ENCODE measurements around the gene TXK. TPM values are rescaled to one million over a fixed set of nuclear protein-coding genes. Genes with fewer than 3 reads are reported as not detected.
A peak's percentile ranks its signal among the peaks of the same experiment; 100 is the strongest.
"Not testable (repeated sequence)": the region's sequence is repeated elsewhere in the genome, so short reads cannot be mapped to it uniquely, and the experiment has no call there.

TXK gene
- 1 to 10 TPM; 2.7 to 5.3 (median 4.5) TPM for polyA plus RNA-seq (ENCODE audit: insufficient read depth in 1 of 5, insufficient read length in 5 of 5, low replicate concordance in 1 of 5)
- long read RNA-seq, donor 1 = 0 reads
- long read RNA-seq, donor 2, partial matches to known transcripts = 0 of 1 reads
- long read RNA-seq, donor 2, other reads (novel, unspliced or antisense) = 0 of 1 reads
- long read RNA-seq, donor 3 = 0 reads
- long read RNA-seq, donor 4 = 0 reads
- long read RNA-seq, donor 5 = 0 reads
- long read RNA-seq, donor 6 = 0 reads
- long read RNA-seq, donor 7 = 0 reads
- long read RNA-seq, donor 8 = 0 reads

DNA sequence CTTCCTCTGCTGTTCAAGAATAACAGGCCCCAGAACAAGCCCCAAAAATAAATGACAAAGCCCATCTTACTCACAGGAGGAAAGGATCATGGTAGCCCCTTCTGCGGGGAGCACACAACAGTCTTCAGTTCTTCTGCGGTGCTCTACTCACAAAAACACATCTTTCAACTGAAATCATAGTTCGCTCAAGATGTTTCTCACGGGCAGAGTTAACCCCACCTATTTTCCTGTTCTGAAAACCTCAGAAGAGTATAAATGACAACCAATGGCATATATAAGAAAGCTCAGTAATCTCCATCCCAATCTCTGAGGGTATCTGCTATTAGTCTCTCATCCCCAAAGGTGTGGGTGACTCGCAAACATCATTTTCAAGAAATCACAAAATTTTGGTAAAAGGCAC lies at the start of gene TXK:
Gene TXK, minus strand, starts transcription at position 170 of the 400 bp plus-strand sequence. Its CDS starts 80 bp downstream, at position 90.
- DNase-seq = no peak

GRCh38 chr4:48180234-48180633 lies 46.2 kb upstream of the TXK start:
- no peak for DNase-seq

- DNase-seq = no peak
These were observed 44.9 kb upstream of the TXK start for GRCh38 chr4:48178931-48179330.

GRCh38 chr4:48175806-48176205 lies 41.8 kb upstream of the TXK start:
- DNase-seq = no peak

DNA sequence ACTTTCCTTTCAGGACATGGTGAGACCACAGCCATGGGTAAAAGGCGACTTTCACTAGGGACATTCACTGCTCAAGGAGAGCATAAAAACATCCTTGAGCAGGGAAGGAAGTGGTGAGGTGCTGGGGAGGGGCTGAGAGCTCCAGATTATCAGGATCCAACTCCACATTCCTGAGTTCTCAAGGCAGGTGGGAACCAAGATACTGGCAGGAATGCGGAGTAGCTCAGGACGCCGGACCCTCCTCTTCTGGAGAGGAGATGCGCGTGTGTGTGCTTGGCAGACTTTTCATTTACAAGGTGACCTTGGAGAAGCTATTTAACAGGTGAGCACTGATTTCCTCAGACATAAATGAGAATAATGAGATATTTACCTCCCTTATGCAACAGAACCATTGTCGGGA lies 41.3 kb upstream of the TXK start:
- no peak for DNase-seq

- DNase-seq = no peak
These were observed 39.3 kb upstream of the TXK start for GRCh38 chr4:48173056-48173991.

DNA sequence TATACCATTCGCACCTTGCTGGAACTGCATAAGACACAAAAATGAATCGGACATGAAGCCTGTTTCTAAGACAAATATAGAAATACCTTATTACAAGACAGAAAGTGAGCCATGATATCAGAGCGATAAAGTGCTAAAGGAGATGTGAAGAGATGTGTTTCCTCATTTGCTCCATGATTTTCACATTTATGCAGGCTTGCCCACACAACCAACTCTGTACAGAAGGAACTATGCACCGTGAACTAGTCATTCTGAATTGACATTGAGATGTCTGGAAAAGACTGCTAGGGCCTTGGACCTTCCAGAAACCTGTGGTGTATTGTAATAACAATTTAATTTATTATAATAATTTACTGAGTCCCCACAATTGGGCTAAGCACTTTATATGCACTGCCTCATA lies 38.6 kb upstream of the TXK start:
- DNase-seq = no peak

GRCh38 chr4:48169636-48170035 lies 35.6 kb upstream of the TXK start:
- DNase-seq = no peak

DNA sequence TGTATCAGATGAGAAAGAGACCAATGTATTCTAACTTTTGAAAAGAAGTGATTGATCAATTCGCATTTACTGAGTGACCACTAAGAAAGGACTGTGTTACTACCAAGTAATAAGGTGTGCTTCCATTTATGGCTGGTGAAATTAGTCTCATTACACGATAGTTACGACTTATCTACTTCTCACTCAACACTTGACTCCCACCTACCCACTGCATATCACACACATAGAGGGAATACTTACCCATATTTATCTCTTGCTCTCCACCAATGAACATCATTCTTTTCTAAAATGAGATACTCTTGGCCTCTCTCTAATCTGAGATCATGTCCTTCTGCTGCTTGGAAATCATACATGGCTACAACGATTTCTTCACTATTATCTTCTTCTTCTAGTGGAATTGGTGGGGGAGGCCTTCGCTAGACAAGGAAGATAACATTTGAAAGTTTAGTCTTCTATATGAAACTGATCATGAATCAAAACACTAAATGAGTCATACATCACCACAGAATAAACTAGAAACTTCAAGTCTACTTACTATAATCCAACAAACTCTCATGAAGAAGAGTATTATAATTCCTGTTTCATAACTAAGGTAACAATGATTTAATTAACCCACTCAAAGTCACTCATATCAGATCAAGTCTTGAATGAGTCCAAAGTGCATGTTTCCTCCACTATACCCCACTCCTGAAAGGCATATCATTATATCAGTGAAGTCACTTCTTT lies 33.7 kb upstream of the TXK start:
- no peak for DNase-seq

DNA sequence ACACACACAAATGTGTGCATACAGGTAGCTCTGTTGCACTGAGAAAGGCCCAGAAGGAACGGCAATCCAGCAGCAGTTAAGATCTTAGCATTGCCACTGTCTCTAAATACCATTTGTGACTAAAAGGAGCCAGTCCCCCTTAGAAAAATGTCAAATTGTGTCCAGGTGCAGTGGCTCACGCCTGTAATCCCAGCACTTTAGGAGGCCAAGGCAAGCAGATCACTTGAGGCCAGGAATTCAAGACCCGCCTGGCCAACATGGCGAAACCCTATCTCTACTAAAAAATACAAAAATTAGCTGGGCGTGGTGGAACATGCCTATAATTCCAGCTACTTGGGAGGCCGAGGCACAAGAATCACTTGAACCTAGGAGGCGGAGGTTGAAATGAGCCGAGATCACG lies 30.5 kb upstream of the TXK start:
- not testable (repeated sequence) for DNase-seq

DNA sequence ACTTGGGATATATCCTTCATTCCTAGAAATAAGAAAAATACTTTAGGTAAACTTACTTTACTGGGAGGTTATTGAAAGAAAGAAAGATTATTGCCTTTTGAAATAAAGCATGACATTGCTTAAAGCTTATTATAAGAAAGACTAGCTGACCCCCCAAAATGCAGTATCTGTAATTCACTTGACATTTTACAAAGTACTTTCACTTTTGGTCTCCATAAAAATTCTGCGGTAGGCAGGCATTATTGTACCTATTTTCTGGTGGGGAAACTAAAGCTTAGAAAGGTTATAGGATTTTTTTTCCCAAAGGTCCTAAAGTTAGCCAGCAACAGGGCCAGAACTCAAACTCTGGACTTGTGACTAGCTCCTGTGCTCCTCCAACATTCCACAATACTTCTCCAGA lies 29.7 kb upstream of the TXK start:
- no peak for DNase-seq

GRCh38 chr4:48162162-48162561 lies 28.1 kb upstream of the TXK start:
- DNase-seq = no peak

- DNase-seq = no peak
These were observed 23.2 kb upstream of the TXK start for GRCh38 chr4:48157271-48157670.

GRCh38 chr4:48156423-48156822 lies 22.4 kb upstream of the TXK start:
- DNase-seq = no peak

DNA sequence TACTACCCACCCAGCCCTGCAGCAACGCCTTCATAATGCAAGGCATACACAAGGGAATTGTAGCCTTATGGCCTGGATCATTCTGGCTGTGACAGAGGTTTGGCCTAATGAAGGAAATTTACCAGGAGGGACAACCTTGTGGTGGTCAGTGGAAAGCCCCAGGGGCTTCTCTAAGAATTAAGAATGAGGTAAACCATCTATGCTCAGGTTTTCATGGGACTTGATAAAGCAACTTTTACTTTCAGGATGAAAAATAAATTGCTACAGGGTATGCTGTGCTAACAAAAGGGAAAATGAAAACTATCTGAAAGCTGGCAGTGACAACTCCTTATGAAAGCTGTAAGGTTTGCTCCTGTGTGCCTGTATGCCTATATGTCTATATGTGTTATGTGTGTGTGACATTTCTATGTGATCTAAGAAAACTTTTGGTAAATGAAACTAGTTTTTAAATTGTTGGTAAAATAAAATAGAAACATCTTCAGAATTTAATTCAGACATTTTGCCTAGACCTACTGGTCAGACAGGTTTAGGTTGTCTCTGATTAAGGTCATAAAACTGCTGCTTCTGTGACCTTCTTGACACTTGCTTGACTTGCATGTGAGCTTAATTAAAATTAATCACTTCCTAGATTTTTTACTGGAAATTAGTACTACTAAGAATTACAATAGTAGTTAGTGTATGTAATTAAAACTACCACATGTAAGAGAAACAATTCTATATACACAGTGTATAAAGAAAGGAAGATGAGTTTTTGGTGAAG lies 19.9 kb upstream of the TXK start:
- DNase-seq = no peak

- no peak for DNase-seq
These were observed 18.2 kb upstream of the TXK start for GRCh38 chr4:48152259-48152658.

DNA sequence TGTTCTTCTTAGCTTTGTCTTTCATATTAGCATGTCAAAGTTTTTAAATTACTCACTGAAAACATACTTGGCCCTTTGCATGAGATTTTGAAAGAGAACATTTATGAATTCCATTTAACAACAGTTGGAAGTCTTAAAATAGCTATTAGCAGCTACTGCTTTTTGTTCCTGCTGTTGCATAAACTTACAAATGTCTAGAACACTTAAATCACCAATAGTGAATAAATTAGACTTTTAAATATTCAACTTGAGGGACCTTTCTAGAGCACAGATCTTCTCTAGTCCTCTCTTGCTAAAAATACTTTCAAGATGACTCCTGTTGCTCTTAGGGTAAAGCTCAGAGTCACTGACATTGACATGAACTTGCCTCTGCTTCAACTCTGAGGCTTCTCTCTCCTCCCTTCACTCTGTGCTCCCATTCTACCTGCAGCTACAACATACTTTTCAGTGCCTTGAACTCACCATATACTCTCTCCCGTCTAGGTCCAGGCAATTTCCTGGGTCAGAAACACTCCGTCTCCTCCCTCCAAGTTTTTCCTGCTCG lies 15.8 kb upstream of the TXK start:
- DNase-seq = no peak

DNA sequence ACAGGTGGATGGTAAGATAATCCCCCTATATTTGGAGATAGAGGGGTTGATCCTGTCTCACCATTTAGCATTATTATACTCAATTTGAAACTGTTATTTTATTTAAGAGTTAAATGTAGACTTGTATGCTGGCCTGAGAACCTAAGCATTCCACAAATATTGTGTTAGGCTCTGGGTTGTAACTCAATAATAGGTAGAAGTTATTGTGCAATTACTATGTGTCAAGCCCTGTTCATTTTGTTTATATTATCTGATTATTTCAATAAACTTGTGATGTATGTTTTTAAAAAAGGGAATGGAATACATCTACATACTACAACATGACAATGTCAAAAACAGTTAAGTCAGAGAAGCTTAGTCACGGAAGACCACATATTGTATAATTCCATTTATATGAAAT lies 13.6 kb upstream of the TXK start:
- DNase-seq = no peak

DNA sequence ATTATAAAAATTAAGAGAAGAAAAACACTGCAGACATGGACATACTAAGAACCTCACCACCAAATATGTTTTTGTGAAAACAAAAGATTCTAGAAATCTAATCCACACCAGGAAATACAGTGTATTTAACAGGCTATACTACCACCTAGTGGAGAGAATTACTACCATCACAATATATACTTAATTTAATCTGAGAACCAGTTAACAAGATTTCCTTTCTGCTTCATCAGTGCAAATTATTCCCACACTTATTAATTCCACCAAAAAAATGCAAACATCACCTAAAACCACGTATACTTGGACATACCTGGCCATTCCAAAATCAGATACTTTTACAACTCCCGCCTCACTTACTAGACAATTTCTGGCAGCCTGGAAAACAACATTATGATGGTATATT lies 7.0 kb upstream of the TXK start:
- peak in 1 of 2 donors; percentile 50 for DNase-seq

- DNase-seq = no peak
These were observed 5.6 kb upstream of the TXK start for GRCh38 chr4:48139691-48140090.

GRCh38 chr4:48138936-48139335 lies 4.9 kb upstream of the TXK start:
- no peak for DNase-seq
